A673 (cell line): Measurements from ENCODE around the gene SHLD1.

ENCODE experiments used
- CTCF ChIP-seq: fragments of 300-800, 200-600 bp; sonication (generic); conservative IDR thresholded peaks from 2 replicates; pipeline ENCODE4 v1.5.1; 2017; ENCODE audit warnings: low read depth, mild to moderate bottlenecking, antibody characterized with exemption, low read length, moderate library complexity, mixed read lengths
- EZH2 ChIP-seq: fragments of 200-600 bp; sonication (generic); IDR thresholded peaks from 2 replicates; pipeline ENCODE4 v1.6.1; 2017; ENCODE audit warnings: borderline replicate concordance, low read depth, mild to moderate bottlenecking, mixed read lengths, antibody characterized with exemption, low read length; ENCODE audit not compliant: poor library complexity, severe bottlenecking

DNA sequence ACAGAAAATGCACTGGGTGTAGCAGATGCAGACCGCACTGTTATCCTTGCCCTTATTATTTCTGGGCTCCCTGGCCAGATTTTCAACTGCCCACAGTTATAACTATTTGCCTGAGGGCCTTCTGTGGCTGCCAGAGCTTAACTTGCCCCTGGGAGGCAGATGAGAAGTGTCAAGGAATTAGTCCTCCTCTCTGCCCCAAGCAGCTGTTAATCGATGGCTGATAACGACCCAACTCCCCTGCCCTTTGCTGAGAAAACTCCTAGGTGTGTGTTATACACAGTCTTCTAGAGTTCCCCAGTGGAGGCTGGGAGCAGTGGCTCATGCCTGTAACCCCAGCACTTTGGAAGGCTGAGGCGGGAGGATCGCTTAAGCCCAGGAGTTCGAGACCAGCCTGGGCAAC, 44.4 kb upstream of the SHLD1 start:
- TF ChIP-seq EZH2 (no peak), CTCF (no peak)
